Endodermal cell (in vitro differentiated cells): ENCODE measurements around the gene SYNDIG1L. TPM values are rescaled to one million over a fixed set of nuclear protein-coding genes. Genes with fewer than 3 reads are reported as not detected.

Experiments
- DNase-seq: peaks from one replicate; pipeline ENCODE4 v3.0.0-alpha.2; 2017
- H3K27ac ChIP-seq: 2 replicates; pipeline ENCODE4 v1.5.1; 2013; ENCODE audit warnings: mild to moderate bottlenecking, low read depth, low read length, moderate library complexity
- H3K27me3 ChIP-seq: 2 replicates; pipeline ENCODE4 v1.6.1; 2013; ENCODE audit warnings: mild to moderate bottlenecking, low read length, moderate library complexity; ENCODE audit not compliant: insufficient read depth, control insufficient read depth, poor library complexity, severe bottlenecking
- H3K36me3 ChIP-seq: 2 replicates; pipeline ENCODE4 v1.7.0; 2013; ENCODE audit warnings: mild to moderate bottlenecking, low read length, moderate library complexity; ENCODE audit not compliant: control insufficient read depth, insufficient read depth
- H3K4me1 ChIP-seq: one replicate; pipeline ENCODE4 v1.7.0; 2013; ENCODE audit warnings: low read length; ENCODE audit not compliant: control insufficient read depth, insufficient read depth
- H3K4me3 ChIP-seq: 2 replicates; pipeline ENCODE4 v1.5.1; 2013; ENCODE audit warnings: mild to moderate bottlenecking, low read length, moderate library complexity
- H3K9ac ChIP-seq: 2 replicates; pipeline ENCODE4 v1.6.1; 2013; ENCODE audit warnings: mild to moderate bottlenecking, low read length, moderate library complexity; ENCODE audit not compliant: poor library complexity, severe bottlenecking; ENCODE audit errors: extremely low read depth
- H3K9me3 ChIP-seq: 2 replicates; pipeline ENCODE4 v1.6.1; 2013; ENCODE audit warnings: mild to moderate bottlenecking, low read length, moderate library complexity; ENCODE audit not compliant: control insufficient read depth
- H3K27ac Mint-ChIP-seq: 2 replicates; pipeline ENCODE4 v1.8.0; 2020; ENCODE audit warnings: mixed read lengths
- H3K27me3 Mint-ChIP-seq: 2 replicates; pipeline ENCODE4 v1.8.0; 2021; ENCODE audit warnings: mild to moderate bottlenecking, mixed read lengths; ENCODE audit not compliant: insufficient read depth
- H3K36me3 Mint-ChIP-seq: 2 replicates; pipeline ENCODE4 v1.8.0; 2020; ENCODE audit warnings: low read depth, mixed read lengths
- H3K4me1 Mint-ChIP-seq: 2 replicates; pipeline ENCODE4 v1.8.0; 2020; ENCODE audit warnings: mixed read lengths
- H3K4me3 Mint-ChIP-seq: 2 replicates; pipeline ENCODE4 v1.8.0; 2020; ENCODE audit warnings: mild to moderate bottlenecking, moderate library complexity, mixed read lengths
- H3K9me3 Mint-ChIP-seq: 2 replicates; pipeline ENCODE4 v1.8.0; 2020; ENCODE audit warnings: mild to moderate bottlenecking, mixed read lengths
- WGBS, 2 experiments: methylation state at CpG; one replicate each; pipeline versions ENCODE4 v1.1.5 to v1.1.7; 2013; ENCODE audit warnings: missing lambda C conversion rate in 2 of 2, mixed read lengths in 1 of 2; ENCODE audit not compliant: insufficient coverage in 1 of 2, insufficient read length in 1 of 2; 5-methylcytosine and 5-hydroxymethylcytosine counted together
- total RNA-seq, 2 donors: library from RNA; stranded (reverse); fragmentation: NEBNext Ultra II Directional in 1 of 2; extraction: Animal tissue kit (Norgen Biotek cat#: 25700) in 1 of 2; gene quantifications; 2 replicates in 1 of 2; 3 replicates in 1 of 2; pipeline ENCODE4 v1.2.1, GENCODE V29; 2021
- TF ChIP-seq, protein P1 (sequence below): fragments of 200-600 bp; sonication (generic); conservative IDR thresholded peaks from 2 replicates; pipeline ENCODE4 v1.5.0; 2021; ENCODE audit warnings: antibody characterized with exemption, mild to moderate bottlenecking

The SYNDIG1L gene
- total RNA-seq, 2 donors from 2014 or later = 2.0 to 4.1 TPM

DNA sequence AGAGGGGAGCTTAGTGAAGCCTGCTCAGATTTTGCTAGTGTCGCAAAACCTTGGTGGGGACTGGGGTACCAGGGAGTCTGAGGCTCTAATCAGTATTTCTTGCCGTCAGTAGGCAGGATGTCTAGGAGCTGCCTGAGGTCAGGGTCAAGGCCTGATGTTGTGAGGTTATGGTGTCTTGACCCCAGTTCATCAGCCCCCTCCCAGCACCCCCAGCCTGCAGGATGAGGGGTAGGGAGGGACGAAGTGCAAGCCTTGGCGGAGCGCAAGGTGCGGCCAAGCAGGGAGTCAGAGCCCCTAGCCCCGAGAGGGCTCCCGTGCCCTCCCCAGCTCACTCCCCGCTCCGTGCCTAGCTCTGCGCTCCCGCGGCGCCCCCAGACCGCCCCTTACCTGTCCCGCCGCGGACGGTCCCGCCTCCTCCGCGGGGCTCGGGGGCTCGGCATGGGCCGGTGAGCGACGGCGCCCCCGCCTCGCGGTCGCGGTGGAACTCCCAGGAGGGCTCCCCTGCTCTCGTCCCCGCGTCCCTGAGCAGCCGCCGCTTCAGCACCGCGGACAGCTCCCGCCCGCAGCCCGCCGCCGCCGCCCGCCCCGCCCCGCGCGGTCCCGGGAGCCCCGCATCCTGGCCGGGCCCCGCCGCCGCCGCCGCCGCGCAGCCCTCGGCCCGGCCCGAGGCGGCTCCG is 347 bp downstream of the SYNDIG1L start:
- Histone ChIP-seq H3K9ac (no peak overlapping the region), H3K27me3 (peaks cover 20% of the 10 kb centered on the region), H3K9me3 (no peaks in the 10 kb centered on the region), H3K36me3 (no peaks in the 10 kb centered on the region), H3K4me1 (peaks cover 10% of the 10 kb centered on the region), H3K27ac (no peak overlapping the region), H3K4me3 (no peak overlapping the region)
- Mint-ChIP-seq H3K4me1 (peaks cover 31% of the 10 kb centered on the region), H3K9me3 (no peaks in the 10 kb centered on the region), H3K36me3 (no peaks in the 10 kb centered on the region), H3K27me3 (peaks cover 51% of the 10 kb centered on the region), H3K27ac (no peak overlapping the region), H3K4me3 (peak overlapping the region; percentile 47)
- peak; percentile 93 for DNase-seq
- TF ChIP-seq, protein P1, sequence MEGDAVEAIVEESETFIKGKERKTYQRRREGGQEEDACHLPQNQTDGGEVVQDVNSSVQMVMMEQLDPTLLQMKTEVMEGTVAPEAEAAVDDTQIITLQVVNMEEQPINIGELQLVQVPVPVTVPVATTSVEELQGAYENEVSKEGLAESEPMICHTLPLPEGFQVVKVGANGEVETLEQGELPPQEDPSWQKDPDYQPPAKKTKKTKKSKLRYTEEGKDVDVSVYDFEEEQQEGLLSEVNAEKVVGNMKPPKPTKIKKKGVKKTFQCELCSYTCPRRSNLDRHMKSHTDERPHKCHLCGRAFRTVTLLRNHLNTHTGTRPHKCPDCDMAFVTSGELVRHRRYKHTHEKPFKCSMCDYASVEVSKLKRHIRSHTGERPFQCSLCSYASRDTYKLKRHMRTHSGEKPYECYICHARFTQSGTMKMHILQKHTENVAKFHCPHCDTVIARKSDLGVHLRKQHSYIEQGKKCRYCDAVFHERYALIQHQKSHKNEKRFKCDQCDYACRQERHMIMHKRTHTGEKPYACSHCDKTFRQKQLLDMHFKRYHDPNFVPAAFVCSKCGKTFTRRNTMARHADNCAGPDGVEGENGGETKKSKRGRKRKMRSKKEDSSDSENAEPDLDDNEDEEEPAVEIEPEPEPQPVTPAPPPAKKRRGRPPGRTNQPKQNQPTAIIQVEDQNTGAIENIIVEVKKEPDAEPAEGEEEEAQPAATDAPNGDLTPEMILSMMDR = no peak
- WGBS, 2 experiments = 2 to 6% methylated on average over 13 to 66 of the region's 66 CpGs

DNA sequence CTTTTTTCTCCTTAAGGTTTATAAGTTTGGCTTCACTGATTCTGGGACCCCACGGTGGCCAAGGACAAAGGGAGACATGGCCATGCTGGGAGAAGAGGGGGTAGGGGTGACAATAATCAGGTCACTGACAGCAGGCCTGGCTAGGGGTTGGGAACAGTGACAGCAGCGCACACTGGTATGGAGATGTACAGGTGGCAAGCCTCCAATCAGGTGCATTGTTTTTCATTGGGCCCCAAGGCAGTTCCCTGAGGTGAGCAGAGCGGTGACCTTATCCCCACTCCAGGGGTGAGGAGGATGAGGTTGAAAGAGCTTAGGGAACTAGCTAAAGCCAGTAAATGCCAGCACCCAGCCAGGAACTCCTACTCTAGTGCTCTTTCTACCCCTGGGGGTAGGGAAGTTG is 1.4 kb downstream of the SYNDIG1L start:
- peaks cover 26% of the 10 kb centered on the region for H3K4me1 Mint-ChIP-seq
- peaks cover 51% of the 10 kb centered on the region for H3K27me3 Mint-ChIP-seq
- no peak overlapping the region for H3K4me3 Mint-ChIP-seq
- H3K9me3 ChIP-seq = no peaks in the 10 kb centered on the region
- no peaks in the 10 kb centered on the region for H3K36me3 ChIP-seq
- H3K4me1 ChIP-seq = peaks cover 14% of the 10 kb centered on the region
- WGBS, 2 experiments = 94 to 100% methylated on average over 2 to 3 of the region's 3 CpGs
- no peaks in the 10 kb centered on the region for H3K9me3 Mint-ChIP-seq
- H3K27me3 ChIP-seq = peaks cover 20% of the 10 kb centered on the region
- no peak overlapping the region for H3K27ac ChIP-seq
- H3K9ac ChIP-seq = no peak overlapping the region
- TF ChIP-seq, protein P1 = no peak
- no peak overlapping the region for H3K4me3 ChIP-seq
- no peaks in the 10 kb centered on the region for H3K36me3 Mint-ChIP-seq
- DNase-seq = peak; percentile 13
- no peak overlapping the region for H3K27ac Mint-ChIP-seq

DNA sequence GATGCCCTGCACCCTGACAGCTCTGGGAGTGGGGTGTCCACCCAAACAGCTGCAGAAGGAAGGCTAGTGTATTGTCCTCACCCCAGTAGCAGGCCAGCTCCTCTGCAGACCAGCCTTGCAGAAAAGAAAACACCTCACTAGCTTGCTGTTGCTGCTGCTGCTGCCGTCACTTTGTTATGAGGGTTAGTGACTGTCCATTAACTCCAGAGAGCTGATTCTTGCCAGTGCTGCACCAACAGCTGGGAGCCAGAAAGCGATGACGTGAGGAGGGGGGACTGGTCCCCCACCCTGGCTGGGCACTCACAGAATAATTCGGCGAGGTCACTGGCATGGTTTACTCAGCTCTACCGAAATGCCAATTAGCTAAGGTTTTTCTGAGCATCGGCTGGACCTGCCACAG is 2.8 kb downstream of the SYNDIG1L start:
- DNase-seq = no peak
- TF ChIP-seq, protein P1 = no peak
- Mint-ChIP-seq H3K4me1 (peaks cover 14% of the 10 kb centered on the region), H3K27ac (no peak overlapping the region), H3K9me3 (no peaks in the 10 kb centered on the region), H3K4me3 (no peak overlapping the region), H3K27me3 (peaks cover 51% of the 10 kb centered on the region), H3K36me3 (no peaks in the 10 kb centered on the region)
- Histone ChIP-seq H3K27ac (no peak overlapping the region), H3K9ac (no peak overlapping the region), H3K4me3 (no peak overlapping the region), H3K9me3 (no peaks in the 10 kb centered on the region), H3K27me3 (peaks cover 20% of the 10 kb centered on the region), H3K36me3 (no peaks in the 10 kb centered on the region), H3K4me1 (peaks cover 19% of the 10 kb centered on the region)
- 96 to 97% methylated on average over 3 to 7 of the region's 7 CpGs for WGBS, 2 experiments
